COLO668 (cell line): ENCODE results near the gene RBMS3.
"Not testable (repeated sequence)": the region's sequence is repeated elsewhere in the genome, so short reads cannot be mapped to it uniquely, and the experiment has no call there.

Experiments
- DNase-seq: peaks from one replicate; lab custom pipeline; 2025; ENCODE audit not compliant: unreplicated experiment; lab: John Stamatoyannopoulos, UW

The RBMS3 gene

GRCh38 chr3:29973763-29974162 is 692.9 kb downstream of the RBMS3 start:
- DNase-seq: no peak

- no peak for DNase-seq
These were observed 696.0 kb downstream of the RBMS3 start for GRCh38 chr3:29976871-29977270.

DNA sequence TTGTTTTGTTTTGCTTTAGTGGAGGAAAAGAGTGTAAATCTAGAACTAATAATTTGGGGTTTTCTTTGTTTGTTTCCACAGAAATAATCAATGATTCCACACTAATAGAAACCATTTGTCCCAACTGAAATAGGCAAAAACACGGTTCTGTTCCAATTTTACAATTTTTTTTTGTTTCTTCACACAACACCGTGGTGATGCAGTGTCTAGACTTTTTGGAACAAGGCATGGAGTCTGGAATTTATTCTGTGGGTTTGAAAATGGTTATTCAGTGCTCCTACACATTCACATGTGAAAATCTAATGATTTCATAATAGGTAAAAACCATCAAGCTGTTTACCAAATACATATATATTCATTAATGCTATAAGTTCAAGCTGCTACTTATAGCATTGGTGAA is 696.5 kb downstream of the RBMS3 start:
- no peak for DNase-seq

DNA sequence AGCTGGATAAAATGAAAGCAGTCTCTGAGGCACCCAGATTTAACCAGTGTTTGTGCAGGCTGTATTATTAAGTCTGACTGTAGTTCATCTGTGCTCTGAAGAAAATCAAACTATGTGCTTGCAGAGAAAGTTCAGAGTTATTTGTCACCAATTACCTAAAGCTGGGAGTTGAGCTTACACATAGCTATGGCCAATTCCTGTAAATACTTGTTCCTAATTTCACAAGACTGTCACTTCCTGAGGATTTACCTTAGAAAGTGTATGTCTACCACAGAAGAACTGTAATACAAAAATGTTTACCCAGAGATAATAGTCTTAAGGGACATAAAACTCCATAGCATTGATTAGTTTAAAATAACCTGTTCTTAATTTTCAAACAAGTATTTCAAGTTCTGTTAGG is 697.2 kb downstream of the RBMS3 start:
- no peak for DNase-seq

- DNase-seq: no peak
These were observed 710.3 kb downstream of the RBMS3 start for GRCh38 chr3:29991198-29991597.

DNA sequence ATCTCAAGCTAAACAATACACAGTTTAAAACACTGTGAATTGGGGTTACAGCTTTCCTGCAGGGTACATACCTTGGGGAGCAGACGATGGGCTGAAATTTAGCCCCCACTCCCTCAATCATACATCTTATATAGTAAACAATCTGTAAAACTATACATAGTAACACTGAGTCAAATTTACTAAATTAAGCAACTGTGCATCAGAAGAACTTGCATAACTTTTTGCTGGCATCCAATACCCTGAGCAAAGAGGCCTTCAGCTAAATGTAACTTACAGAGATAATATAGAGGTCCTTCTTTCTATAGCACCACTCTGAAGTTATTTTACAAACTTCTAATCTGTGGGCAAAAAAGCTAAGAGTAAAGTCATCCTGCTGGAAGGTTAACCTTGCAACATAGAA is 721.9 kb downstream of the RBMS3 start:
- DNase-seq: no peak

- no peak for DNase-seq
These were observed 722.9 kb downstream of the RBMS3 start for GRCh38 chr3:30003741-30004140.

GRCh38 chr3:30004481-30004880 is 723.6 kb downstream of the RBMS3 start:
- DNase-seq: no peak

DNA sequence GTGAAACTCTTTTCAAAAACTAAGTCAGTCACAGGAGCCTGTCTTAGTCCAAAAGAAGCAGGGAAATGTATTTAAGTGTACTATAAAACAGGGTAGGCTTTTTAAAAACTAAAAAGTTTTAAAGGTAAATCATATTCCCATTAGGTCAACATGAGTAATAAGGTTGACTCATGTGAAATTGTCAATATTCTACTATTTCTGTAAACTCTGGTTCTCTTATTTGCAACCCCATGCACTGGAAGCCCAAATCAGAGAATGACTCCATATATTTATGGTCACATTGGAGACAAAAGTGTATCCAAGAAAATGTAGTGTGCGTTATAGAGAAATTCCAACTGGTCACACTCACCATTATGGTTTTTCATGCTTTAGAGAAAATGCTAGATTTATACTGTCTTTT is 725.2 kb downstream of the RBMS3 start:
- no peak for DNase-seq

GRCh38 chr3:30007668-30008067 is 726.8 kb downstream of the RBMS3 start:
- DNase-seq: no peak

- no peak for DNase-seq
These were observed 730.4 kb downstream of the RBMS3 start for GRCh38 chr3:30011237-30011803.

- peak; percentile 67 for DNase-seq
These were observed 732.2 kb downstream of the RBMS3 start for GRCh38 chr3:30012941-30013543.

DNA sequence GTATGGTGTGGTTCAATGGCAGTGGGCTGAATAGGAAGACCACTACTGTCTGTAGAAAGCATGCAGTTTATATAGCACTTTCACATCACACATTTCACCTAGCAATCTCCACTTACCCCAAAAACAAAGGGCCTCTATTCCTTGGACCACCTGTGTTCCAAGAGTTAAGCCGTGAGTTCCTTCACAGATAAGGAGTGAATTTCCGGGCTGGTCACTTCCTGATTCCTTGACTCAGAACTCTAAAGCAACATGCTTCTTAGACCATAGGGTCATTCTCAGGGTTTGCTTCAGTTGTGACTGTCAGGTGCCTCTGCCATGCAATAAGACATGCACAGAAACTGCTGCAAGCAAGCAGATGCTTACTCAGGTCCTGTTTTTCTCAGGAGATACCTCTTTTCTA is 737.0 kb downstream of the RBMS3 start:
- DNase-seq: no peak

DNA sequence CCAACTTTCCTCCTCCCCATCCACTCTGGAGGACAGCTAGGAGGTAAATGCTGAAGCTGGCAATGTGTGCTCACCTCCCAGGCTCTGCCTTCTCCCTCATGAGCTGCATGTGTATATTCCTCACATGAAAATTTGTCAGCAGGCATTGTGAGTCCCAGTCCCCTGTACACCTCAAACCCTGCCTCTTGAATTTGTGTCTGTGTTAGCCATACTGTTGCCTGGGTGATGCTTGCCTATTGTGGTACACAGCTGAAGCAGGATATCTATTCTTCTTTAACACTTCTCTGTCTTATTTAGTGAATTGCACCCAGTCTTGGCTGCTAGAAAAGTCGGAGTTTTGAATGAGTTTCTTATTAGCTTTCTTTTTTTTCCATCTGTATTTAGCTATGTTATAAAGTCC is 739.5 kb downstream of the RBMS3 start:
- no peak for DNase-seq

- DNase-seq: no peak
These were observed 743.6 kb downstream of the RBMS3 start for GRCh38 chr3:30024466-30024865.

DNA sequence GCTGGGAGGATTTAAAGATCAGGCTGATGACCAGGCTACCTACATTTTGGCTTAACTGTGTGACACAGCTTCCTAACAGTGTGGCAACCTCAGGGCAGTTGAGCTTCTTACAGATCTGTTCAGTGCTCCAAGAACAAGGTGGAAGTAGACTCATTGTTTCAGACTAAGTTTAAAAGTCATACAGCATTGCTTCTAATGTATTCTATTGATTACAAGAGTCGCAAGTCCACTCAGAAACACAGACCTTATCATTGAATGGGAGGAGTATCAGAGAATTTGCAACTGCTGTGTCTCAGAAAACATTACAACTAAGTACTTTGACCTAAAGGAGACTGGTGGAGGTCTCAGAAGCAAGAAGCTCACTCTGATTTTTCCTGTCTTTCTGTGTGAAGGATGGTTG is 746.0 kb downstream of the RBMS3 start:
- DNase-seq: no peak

- no peak for DNase-seq
These were observed 753.5 kb downstream of the RBMS3 start for GRCh38 chr3:30034246-30034991.

DNA sequence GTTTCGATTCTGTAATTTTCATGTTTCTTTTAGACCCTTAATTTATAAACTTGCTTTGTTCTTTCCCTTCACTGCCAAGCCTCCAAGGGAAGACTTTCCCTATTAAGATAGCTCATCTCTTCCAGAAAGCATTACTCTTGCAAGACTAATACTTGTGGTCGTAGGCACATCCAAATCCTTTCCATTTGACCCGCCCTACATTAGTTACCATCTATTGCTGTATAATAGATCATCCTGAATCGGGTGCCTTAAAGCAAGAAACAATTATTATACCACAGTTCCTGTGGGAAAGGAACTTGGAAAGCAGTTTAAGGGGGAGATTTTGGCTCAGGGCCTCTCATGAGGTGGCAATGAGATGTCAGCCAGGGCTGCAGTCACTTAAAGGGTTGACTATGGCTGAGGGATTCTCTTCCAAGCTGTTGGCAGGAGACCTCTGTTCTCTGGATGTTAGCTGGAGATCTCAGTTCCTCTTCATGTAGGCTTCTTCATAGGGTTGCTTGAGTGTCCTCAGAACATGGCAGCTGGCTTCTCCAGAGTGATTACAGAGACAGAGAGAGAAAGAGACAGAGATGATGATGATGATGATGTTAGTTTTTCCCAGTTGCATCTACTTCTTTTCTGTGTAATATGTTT is 755.2 kb downstream of the RBMS3 start:
- no peak for DNase-seq

GRCh38 chr3:30040126-30040525 is 759.3 kb downstream of the RBMS3 start:
- DNase-seq: no peak

- not testable (repeated sequence) for DNase-seq
These were observed 760.6 kb downstream of the RBMS3 start for GRCh38 chr3:30041481-30041880.

DNA sequence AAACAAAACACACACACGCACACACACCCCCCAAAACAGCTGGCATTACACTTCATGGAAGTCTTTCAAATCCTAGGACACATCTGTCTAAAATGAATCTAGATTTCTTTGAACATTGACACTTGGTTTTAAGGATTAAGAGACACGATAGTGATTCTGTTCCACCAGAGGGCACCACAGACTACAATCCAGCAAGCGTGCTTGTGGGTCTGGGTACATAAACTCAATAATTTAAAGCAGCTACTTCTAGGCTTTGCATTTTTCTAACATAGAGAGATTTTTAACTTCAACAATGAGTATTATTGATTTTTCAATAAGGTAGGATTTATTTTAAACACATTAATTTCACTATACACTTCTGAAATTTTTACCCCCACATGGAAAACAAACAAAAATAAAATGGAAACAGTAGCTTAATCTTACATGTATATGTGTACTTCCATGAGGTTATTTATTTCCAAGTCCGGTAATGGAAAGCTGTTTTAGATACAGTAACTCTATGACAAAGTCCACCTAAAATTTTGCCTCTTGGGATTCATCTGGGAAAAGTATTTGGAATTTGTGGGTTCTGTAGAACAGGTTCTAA is 761.5 kb downstream of the RBMS3 start:
- peak; percentile 52 for DNase-seq
